ENCODE results near the gene KBTBD13.
"Not testable (repeated sequence)": the region's sequence is repeated elsewhere in the genome, so short reads cannot be mapped to it uniquely, and the experiment has no call there.

KBTBD13 gene

GRCh38 chr15:65069779-65070546 is 6.6 kb upstream of the KBTBD13 start:
- no peak for DNase-seq

- no peak for DNase-seq
These were observed 5.2 kb upstream of the KBTBD13 start for GRCh38 chr15:65071381-65071811.

GRCh38 chr15:65072027-65072426 is 4.5 kb upstream of the KBTBD13 start:
- DNase-seq, result no peak

GRCh38 chr15:65072617-65073016 is 3.9 kb upstream of the KBTBD13 start:
- DNase-seq, result no peak

- DNase-seq, result not testable (repeated sequence)
These were observed 1.6 kb upstream of the KBTBD13 start for GRCh38 chr15:65074946-65075345.

GRCh38 chr15:65075607-65076395 is 745 bp upstream of the KBTBD13 start:
- DNase-seq, result not testable (repeated sequence)

GRCh38 chr15:65077291-65077980 is 890 bp downstream of the KBTBD13 start:
- no peak for DNase-seq

- no peak for DNase-seq
These were observed 1.4 kb downstream of the KBTBD13 start for GRCh38 chr15:65077981-65078352.

- no peak for DNase-seq
These were observed 3.0 kb downstream of the KBTBD13 start for GRCh38 chr15:65079580-65079979.

GRCh38 chr15:65081270-65081669 is 4.7 kb downstream of the KBTBD13 start:
- DNase-seq, result no peak

- no peak for DNase-seq
These were observed 5.2 kb downstream of the KBTBD13 start for GRCh38 chr15:65081758-65082157.

- DNase-seq, result no peak
These were observed 5.9 kb downstream of the KBTBD13 start for GRCh38 chr15:65082303-65082953.

- no peak for DNase-seq
These were observed 6.7 kb downstream of the KBTBD13 start for GRCh38 chr15:65083262-65083701.

GRCh38 chr15:65084500-65085206 is 8.1 kb downstream of the KBTBD13 start:
- DNase-seq, result no peak

GRCh38 chr15:65085207-65085753 is 8.7 kb downstream of the KBTBD13 start:
- DNase-seq, result no peak

GRCh38 chr15:65085990-65086679 is 9.6 kb downstream of the KBTBD13 start:
- no peak for DNase-seq

GRCh38 chr15:65086680-65087111 is 10.2 kb downstream of the KBTBD13 start:
- DNase-seq, result no peak

GRCh38 chr15:65087411-65087810 is 10.9 kb downstream of the KBTBD13 start:
- DNase-seq, result no peak

GRCh38 chr15:65087873-65088642 is 11.5 kb downstream of the KBTBD13 start:
- DNase-seq, result no peak

- DNase-seq, result no peak
These were observed 12.1 kb downstream of the KBTBD13 start for GRCh38 chr15:65088643-65089021.

Measured in SIG-M5 (cell line).